Measurements from ENCODE around the gene CCDC158.
"Not testable (repeated sequence)": the region's sequence is repeated elsewhere in the genome, so short reads cannot be mapped to it uniquely, and the experiment has no call there.

Gene CCDC158

DNA sequence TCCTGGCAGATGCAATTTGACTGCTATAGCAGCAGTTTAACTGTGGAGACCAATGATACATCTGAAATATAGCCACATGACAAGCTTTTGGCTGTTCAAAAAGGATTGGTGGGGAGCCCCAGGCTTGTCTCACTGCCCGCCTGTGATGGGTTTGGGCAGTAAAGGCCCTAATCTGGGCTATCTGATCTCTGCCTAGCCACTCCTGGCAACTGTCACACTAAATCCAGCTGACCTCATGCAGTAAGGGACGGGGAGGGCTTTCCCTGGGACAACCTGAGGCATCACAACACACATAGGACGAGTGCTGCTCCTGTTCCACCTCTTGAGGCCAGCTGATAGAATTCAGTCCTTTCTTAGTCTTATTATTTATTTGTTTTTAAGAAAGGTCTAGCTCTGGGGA lies 56.2 kb downstream of the CCDC158 start:
- no peak for DNase-seq

DNA sequence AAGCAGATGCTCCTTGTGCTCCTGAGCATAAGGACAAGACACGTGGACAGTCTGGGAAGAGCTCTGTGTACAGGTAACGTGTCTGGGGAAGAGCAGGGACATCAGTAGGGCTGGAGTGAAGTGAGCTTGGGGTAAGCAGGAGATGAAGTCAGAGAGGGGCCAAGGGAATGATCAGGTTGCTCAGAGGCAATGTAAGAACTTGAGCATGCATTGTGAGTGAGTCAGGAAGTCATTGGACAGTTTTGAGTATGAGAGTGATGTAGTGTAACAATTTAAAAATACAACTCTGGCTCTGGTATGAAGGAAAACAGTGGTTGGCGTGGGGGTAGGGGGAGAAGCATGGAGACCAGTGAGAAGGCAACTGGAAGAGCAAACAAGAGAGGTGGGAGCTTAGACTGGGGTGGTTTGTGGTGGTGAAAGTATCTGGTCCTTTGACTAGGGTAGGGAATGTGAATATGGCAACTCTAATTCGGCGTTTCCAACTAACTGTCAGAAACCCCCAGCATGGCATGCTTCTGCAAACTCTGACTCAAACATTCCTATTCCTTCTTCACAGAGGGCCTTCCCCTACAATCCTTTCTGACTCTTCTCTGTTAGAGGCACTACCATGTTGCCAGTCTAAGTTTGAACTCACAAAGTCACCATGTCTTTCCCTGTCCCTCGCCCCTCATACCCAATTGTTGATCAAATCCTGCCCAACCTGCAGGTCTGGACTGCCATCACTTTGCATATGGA lies 57.2 kb downstream of the CCDC158 start:
- no peak for DNase-seq

DNA sequence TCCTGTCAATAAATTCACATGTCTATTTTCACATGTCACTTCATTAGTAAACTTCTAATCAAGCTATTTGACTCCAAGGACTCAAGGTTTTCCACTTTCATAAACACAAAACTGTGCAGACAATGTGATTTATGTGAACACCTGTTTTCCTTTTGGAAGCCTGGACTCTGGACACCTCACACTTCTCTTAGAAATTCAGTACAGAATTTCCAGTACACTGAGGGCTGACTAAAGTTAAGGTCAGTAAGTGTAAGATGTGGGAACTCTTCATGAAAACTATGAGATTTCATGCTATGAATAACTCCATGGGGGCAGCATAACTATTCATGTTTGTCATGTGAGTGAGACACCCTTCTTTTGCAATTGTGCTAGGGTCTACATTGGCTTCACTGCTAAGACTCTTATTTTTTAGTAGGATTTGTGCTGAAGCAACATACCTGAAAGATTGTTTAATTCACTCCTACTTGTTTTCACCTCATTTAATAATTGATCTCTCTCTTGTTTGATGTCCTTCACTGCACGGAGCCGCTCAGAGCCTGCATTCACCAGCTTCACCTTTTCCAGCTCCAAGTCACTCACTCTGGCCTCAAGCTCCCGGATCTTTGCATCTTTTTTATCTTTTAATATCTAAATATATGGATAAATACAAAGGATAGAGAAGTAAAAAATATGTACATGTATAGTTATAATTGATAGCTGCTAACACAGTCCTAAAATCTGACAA lies 59.1 kb downstream of the CCDC158 start:
- DNase-seq, result no peak

DNA sequence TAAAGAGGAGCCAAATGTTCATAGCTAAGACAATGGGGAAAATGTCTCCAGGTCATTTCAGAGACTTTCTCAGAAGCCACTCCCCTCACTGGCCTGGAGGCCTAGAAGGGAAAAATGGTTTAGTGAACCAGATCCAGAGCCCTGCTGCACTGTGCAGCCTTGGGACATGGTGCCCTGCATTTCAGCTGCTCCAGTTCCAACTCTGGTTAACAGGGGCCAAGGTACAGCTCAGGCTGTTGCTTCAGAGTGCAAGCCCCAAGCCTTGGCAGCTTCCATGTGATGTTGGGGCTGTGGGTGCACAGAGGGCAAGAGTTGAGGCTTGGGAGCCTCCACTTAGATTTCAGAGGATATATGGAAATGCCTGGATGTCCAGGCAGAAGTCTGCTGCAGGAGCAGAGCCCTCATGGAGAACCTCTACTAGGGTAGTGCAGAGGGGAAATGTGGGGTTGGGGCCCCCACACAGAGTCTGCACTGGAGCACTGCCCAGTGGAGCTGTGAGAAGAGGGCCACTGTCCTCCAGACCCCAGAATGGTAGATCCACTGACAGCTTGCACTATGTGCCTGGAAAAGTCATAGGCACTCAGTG lies 61.0 kb downstream of the CCDC158 start:
- DNase-seq, result not testable (repeated sequence)

DNA sequence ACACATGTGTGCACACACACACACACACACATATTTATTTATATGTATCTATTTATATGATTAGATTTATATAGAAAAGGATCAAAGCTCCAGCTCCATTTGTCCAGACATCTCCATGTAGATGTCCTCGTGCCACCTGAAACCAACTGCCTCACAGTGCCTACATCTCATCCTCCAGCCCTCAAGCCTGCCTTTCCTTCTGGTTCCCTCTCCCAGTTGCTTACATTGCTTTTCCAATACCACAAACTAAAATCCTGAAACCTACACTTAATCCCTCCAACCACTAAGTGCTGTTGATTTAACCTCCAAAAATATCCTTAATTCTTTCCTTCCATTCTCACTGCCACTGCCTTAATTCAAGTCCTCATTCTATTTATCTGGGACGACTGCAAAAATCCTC lies 63.0 kb downstream of the CCDC158 start:
- DNase-seq, result no peak

DNA sequence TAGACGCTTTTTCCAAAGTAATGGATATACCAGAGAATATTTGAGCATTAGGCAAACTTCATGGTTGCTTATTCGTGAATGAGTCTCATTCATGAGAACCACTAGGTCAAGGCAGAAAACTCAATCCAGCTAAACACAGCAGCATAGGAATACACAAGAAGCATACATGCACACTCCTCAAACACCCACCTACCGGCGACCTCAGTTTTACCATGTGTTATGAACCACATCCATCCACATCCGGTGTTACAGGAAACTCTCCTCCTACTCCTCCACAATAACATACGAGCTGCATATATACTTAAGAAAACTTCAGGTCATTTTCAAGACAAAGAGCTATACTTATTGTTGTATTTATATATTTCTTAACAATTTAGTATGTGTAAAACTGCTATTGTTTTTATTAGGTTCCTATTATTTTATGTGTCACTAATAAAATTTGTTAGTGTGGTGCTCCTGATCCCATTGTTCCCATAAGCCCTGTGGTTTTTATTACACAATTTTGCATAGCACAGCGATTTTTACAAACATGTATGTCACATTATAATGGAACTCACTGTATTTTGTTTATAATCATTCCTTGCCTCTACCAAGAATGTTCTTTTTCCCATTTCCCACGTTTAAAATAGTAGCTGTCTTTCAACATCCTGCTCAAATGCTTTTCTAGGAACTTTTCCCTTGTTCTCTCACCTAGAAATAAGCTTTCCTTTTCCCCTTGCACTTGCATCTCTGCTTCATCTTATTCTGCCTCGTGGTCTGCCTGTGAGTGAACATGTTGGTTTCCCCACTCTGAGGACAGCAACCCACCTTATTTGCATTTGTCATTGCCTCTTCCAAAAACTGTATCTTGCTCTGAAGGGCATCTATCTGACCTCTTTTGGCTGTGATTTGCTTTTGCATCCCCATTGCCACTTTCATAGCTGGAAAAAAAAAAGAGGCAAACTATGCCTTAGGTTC lies 66.1 kb downstream of the CCDC158 start:
- DNase-seq, result no peak

DNA sequence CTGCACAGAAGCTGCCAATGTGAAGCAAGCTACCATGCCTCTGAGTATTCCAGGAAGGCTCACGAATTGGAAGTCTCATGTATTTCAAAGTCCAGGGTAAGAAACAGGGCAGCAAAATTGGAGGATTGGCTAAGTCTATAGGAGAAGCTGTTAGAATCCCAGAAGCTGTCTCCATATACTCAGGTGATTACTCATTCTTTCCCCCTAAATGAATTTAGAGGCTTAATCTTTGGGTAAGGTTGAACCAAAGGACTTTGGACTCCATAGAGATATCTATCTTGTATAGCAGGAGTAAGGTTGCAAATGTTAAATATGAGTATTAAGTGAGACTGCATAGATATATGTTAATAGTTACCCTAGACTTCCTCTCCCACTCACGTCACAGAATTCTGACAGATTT lies 78.1 kb downstream of the CCDC158 start:
- DNase-seq, result no peak

DNA sequence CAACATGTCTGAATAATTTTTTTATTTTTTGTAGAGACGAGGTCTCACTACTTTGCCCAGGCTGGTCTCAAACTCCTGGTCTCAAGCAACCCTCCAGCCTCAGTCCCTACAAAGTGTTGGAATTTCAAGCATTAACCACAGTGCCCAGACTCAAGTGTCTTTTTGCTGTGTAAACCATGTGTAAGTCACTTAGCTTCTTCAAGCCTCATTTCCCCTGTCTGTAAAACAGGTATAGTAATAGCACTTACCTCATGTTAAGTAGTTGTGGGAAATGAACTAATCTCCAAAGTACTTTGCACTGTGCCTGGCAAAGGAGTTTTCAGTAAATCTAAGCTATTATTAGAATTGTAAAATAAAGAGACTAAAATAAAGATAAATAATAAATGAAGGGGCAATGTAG lies 78.8 kb downstream of the CCDC158 start:
- no peak for DNase-seq

DNA sequence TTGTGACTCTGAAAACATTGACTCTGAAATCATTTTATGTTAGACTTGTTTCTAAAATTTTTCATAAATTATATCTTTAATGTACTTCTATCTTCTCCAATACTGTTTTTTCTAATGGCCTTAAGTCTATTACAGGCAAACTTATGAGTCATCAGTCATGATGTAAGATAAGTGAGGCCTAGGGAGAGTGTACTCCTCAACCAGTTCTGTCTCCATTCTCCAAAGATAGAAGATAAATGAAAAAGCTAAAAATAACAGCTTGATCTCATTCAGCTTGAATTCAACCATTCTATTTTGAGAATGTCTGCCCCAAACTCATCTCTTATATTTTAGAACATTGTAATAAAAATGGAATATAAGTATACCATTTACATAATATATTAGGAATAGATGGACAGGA lies 79.9 kb downstream of the CCDC158 start:
- no peak for DNase-seq

DNA sequence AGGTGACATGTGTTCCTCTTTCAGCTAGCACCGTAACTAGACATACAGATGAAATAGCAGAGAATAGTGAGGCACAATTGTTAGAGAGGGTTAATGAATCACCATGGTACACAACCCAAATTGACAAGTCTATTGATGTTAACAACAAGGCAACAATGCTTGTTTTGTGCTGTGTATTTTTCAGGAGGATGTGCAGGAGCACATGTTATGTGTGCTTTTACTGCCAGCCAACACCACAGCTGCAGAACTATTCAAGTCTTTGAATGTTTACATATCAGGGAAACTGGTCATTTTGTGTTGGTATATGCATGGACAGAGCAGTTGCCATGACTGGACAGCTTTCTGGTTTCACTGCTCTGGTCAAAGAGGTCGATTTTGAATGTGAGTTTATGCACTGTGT lies 81.6 kb downstream of the CCDC158 start:
- DNase-seq, result no peak

DNA sequence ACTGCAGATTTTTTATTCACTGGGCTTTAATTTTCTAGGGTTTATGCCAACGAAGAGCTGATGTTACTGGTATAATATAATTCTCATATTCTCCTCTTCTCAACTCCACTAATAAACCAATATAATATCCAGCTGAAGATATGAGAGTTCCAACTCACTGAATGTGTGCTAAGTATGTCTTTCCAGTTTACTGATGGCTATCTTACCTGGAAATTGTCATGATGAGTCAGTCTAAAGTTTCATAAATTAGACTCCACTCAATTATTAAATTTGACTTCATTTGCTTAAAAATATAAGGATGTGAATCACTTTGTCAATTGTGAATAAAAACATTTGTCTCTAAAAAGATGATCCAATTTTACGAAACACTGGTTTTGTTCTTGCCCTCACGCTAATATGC lies 86.1 kb downstream of the CCDC158 start:
- no peak for DNase-seq

DNA sequence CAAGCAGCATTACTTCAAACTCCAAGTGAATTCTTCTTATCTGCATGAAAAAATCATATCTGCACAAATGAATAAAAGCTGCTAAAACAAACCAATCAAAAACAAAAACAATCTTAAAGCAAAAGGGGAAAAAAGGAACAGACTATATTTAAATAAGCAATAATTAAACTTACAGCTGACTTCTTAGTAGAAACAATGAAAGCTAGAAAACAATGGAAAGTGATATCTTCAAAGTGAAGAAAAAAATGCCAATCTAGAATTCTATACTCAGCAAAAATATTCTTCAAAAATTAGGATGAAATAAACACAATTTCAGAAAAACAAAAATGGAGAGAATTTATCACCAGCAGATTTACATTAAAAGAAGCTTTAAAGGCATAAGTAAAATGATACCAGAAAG lies 94.4 kb downstream of the CCDC158 start:
- no peak for DNase-seq

DNA sequence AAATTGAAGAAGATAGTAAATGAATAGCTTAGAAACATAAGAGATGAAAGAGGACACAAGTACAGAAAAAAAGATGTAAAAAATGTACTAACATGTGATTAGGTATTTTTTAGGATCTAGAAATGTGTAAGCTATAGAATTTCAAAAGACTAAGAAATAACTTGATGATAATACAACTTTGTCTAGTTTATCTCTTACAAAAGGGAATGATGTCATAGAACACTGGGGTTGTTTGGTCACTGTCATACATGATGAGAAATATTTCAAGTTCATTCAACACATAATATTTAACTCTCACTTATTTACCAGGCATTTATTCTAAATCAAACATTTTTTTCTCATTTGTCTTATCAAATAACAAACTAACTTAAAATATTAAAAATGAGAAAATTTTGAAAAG lies 95.9 kb downstream of the CCDC158 start:
- no peak for DNase-seq

DNA sequence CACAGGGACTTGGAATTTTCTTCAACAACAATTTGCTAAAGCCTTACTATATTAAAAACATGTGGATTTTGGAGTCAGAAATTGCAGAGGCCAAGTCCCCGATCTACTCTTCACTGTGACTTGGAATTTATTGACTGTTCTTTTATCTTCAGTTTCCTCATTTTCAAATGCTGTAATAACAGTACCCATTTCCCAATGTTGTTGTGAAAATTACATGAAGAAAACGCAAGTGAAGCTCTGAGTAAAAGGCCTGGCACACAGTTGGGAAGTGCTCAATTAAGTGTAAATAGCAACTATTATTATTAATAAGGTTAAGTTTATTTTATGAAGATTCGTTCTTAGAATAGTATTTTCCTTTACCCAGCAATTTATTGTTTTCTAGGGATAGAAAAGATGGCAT lies 98.7 kb downstream of the CCDC158 start:
- no peak for DNase-seq

DNA sequence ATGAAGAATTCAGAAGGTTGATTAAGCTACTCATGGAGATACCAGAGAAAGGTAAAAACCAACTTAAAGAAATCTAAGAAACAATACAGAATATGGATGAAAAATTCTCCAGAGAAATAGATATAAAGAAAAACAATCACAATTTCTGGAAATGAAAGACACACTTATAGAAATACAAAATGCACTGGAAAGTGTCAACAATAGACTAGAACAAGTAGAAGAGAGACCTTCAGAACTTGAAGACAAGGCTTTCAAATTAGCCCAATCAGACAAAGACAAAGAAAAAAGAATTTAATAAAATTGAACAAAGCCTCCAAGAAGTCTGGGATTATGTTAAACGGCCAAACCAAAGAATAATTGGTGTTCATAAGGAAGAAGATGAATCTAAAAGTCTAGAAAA lies 104.8 kb downstream of the CCDC158 start:
- DNase-seq, result no peak

DNA sequence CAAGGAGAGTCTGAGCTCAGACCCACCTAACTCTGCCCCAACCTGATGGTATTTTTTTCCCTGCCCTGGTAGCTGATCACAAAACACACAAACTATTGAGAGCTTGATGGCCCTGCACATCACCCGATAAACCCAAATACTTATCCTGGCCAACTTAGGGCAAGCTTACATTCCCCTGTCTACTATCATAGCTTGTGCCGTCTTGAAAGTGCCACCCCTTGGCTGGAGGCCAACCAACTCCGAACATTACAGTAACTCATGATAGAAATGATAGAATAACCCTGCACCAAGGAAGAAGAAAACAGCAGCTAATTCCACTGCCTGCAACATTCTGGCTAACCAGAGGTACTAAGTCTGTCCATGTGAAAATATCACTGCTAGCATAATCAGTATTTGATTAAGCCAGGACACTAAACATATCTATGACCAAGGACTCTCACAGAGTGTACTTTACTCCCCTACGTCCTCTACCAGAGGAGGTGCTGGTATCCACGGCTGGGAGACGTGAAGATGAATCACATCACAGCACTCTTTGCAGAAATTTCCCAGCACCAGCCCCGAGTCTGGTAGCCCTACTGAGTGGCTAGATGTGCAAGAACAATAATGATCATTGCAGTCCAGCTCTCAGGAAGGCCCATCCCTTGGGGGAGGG lies 105.5 kb downstream of the CCDC158 start:
- DNase-seq, result no peak

DNA sequence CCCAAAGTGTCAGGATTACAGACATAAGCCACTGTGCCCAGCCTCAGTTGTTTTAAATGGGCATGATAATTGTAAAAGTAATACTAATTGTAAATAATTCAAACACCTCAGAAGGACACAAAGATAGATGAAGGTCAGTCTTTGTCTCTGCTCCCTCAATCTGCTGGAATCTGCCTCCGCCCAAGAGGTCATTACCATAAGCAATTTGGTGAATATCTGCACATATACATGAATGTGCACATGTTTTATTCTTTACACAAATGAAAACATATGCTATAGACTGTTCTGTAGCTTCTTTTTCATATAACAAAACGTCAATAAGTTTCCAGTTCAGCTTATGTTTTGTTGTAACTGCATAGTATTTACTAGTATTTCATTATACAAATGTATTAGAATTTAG lies 107.4 kb downstream of the CCDC158 start:
- no peak for DNase-seq

DNA sequence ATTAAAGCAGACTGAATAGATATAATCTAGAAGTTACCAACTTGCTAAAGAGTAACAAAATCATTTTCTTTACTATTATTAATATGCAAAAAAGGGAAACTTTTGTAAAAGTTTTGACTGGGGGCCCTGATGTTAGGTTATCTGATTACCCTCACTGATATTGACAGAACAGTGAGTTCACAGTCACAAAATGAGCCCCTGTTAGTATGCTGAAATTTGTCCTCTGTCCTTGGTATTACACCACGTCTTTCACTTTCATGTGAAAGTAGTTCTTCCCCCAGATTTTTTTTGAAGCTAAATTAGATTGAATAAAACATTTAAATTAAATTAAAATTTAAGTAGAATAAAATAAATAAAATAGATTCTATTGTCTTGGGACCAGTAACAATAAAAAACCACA lies 108.5 kb downstream of the CCDC158 start:
- DNase-seq, result no peak

DNA sequence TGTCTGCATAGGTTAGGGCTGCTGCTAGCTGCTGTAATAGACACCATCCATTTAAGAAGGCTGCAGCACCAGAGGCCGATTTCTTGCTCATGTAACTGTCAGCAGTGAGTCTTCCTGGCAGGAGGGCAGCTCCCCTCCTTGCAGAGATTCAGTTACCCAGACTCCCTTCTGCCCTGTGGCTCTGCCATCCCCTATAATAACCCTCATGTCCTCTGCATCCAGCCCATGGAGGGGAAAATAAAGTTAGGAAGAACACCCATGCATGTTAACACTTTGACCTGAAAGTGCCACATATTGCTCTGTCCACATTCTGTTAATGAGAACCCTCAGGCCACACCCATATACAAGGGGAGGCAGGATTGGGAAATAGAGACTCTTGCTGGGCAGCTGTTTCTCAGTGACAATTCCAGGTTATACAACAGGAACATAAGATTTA lies 109.0 kb downstream of the CCDC158 start:
- no peak for DNase-seq

DNA sequence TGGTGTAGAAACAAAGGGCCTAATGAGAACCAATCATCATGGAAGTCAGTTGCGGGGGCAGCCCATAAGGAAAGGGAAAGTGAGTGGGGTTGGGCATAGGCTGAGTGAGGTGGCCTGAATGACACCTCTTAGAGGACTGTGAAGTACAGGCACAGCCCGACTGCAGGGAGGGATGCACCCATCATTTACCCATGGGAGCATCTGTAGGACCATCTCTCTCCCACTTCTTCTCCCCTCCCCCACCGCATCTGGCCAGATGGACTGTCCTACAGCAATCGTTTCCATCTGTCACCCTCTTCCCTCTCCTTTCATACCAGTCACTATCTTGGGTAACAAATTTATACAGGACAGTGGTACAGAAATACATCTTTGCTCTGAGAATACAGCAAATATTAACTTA lies 110.3 kb downstream of the CCDC158 start:
- DNase-seq, result no peak

DNA sequence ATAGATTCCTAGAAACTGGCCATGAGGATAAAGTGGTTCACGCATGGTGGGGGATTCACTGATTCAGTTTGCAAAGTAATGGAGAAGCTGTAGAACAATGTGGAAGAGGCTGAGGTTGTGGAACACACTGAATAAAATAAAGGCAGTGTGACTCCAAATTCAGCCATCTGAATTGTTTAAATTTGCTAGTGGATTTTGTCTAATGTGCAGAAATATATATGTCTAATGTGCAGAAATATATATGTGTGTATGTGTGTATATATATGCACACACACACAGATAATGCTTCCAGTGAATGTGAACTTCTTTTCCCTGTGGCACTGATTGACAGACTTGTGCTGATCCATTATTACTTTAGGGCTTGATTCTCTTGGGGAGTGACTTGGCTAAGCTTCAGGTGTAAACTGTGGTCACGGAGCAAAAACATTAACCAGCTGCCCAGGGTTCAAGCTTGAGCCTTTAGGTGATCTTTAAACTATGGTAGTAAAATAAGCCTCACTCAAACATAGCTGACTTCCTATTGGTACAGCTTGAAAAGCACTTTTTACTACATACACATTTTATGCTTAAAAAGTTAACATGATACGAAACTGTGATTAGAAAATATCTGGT lies 110.9 kb downstream of the CCDC158 start:
- no peak for DNase-seq

DNA sequence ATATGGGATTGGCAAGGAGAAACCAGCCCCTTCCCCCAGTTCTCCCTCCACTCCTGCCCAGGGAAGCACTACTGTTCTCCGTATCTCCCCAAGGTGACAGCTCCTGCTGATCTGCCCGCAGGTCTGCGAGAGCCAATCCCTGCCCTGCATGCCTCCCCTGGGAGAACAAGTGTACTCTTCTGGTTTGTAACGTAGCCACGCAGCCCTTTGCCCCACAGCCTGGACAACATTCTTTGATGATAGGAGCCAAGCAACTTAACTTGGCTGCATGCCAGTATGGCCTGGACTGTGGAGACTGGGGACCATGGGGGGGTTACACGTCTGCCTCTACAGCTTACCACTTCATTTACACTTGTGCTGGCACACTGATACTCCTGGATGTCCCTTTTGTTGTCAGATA lies 112.4 kb downstream of the CCDC158 start:
- no peak for DNase-seq
